ENCODE data around the gene IGIP. TPM values are rescaled to one million over a fixed set of nuclear protein-coding genes. Genes with fewer than 3 reads are reported as not detected.
"Not testable (repeated sequence)": the region's sequence is repeated elsewhere in the genome, so short reads cannot be mapped to it uniquely, and the experiment has no call there.

The IGIP gene
- total and polyA plus RNA-seq, 3 donors from 2014 or later = 7.1 to 12.1 (median 11.1) TPM

- Histone ChIP-seq H3K36me3 (ENCODE audit: low read depth, missing control alignments) (no peaks in the 10 kb centered on the region), H3K27ac (no peak overlapping the region), H3K4me3 (no peak overlapping the region), H3K4me1 (peaks cover 5% of the 10 kb centered on the region), H3K27me3 (no peaks in the 10 kb centered on the region), H3K9me3 (no peaks in the 10 kb centered on the region)
- intact Hi-C loops (cut with DNase I; ENCODE audit: low total_unique reads) = loop anchor here (10.0 kb wide), 1 partner anchor 368 kb away; no protein-coding TSS in a partner anchor
- DNase-seq = no peak
- 78 to 87% methylated on average over 21 to 23 of the region's 23 CpGs for WGBS, 2 donors
- TF ChIP-seq POLR2A (IDR thresholded peaks at IDR 0.05) (no peak), CTCF (IDR thresholded peaks at IDR 0.05) (no peak)
Measured at GRCh38 chr5:140152022-140152999, 26.6 kb downstream of the IGIP start.

GRCh38 chr5:140153255-140153654 is 27.5 kb downstream of the IGIP start:
- intact Hi-C loops (cut with DNase I; ENCODE audit: low total_unique reads) = loop anchor here (10.0 kb wide), 1 partner anchor 368 kb away; no protein-coding TSS in a partner anchor
- Histone ChIP-seq H3K4me1 (peaks cover 5% of the 10 kb centered on the region), H3K4me3 (no peak overlapping the region), H3K36me3 (ENCODE audit: low read depth, missing control alignments) (no peaks in the 10 kb centered on the region), H3K9me3 (no peaks in the 10 kb centered on the region), H3K27ac (no peak overlapping the region), H3K27me3 (no peaks in the 10 kb centered on the region)
- WGBS, 2 donors = 67 to 74% methylated on average over 7 of the region's 7 CpGs
- DNase-seq = no peak
- TF ChIP-seq CTCF (IDR thresholded peaks at IDR 0.05) (no peak), POLR2A (IDR thresholded peaks at IDR 0.05) (no peak)

GRCh38 chr5:140153905-140154304 is 28.2 kb downstream of the IGIP start:
- TF ChIP-seq POLR2A (IDR thresholded peaks at IDR 0.05) (no peak), CTCF (IDR thresholded peaks at IDR 0.05) (no peak)
- Histone ChIP-seq H3K4me1 (peaks cover 5% of the 10 kb centered on the region), H3K27me3 (no peaks in the 10 kb centered on the region), H3K27ac (no peak overlapping the region), H3K36me3 (ENCODE audit: low read depth, missing control alignments) (no peaks in the 10 kb centered on the region), H3K4me3 (no peak overlapping the region), H3K9me3 (no peaks in the 10 kb centered on the region)
- no peak for DNase-seq
- intact Hi-C loops (cut with DNase I; ENCODE audit: low total_unique reads) = loop anchor here (10.0 kb wide), 1 partner anchor 369 kb away; no protein-coding TSS in a partner anchor
- 76 to 90% methylated on average over 7 to 8 of the region's 8 CpGs for WGBS, 2 donors

- DNase-seq; H3K27me3 ChIP-seq; H3K27ac ChIP-seq; H3K9me3 ChIP-seq; H3K36me3 ChIP-seq (ENCODE audit: low read depth, missing control alignments); H3K4me3 ChIP-seq; H3K4me1 ChIP-seq: not testable (repeated sequence)
- intact Hi-C loops (cut with DNase I; ENCODE audit: low total_unique reads) = loop anchor here (5.0 to 10.0 kb wide), 2 partner anchors 83 to 370 kb away; no protein-coding TSS in a partner anchor
- 89 to 92% methylated on average over 21 of the region's 21 CpGs for WGBS, 2 donors
Measured at GRCh38 chr5:140154710-140155381, 29.1 kb downstream of the IGIP start.

All from testis (tissue), 3 donors.